ENCODE results near the gene PPT1.

The PPT1 gene

DNA sequence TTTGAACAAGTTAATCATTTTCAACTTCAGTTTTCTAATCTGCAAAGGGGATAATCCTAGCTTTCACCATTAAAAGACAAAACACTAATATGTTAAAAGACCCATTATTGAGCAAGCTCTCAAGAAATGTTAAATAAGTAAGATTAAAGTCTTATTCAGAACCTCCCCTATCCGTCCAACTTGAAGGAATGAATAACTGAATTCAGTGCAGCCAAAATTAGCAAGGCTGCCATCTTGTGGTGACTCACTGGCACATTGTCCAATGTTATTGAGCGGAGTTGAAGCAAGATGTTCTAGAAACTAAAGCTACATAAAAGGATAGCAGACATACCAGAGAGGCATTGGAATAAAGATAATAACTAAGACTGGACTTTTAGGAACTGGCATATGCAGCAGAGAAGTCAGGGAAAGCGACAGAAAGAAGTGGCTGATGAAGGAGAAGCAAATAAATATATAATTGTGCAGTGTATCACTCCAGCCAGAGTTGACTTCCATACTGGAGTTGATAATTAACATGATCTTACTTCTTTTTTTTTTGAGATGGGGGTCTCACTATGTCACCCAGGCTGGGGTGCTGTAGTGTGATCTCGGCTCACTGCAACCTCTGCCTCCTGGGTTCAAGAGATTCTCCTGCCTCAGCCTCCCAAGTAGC lies 64.7 kb downstream of the PPT1 start:
- Histone ChIP-seq H3K9me3 (no peaks in the 10 kb centered on the region), H3K27me3 (no peaks in the 10 kb centered on the region), H3K36me3 (no peaks in the 10 kb centered on the region), H3K4me1 (no peaks in the 10 kb centered on the region; the same call in 1 of the 2 replicates), H3K4me3 (ENCODE audit: low read depth, low read length) (no peak overlapping the region)
- TF ChIP-seq, protein P1, sequence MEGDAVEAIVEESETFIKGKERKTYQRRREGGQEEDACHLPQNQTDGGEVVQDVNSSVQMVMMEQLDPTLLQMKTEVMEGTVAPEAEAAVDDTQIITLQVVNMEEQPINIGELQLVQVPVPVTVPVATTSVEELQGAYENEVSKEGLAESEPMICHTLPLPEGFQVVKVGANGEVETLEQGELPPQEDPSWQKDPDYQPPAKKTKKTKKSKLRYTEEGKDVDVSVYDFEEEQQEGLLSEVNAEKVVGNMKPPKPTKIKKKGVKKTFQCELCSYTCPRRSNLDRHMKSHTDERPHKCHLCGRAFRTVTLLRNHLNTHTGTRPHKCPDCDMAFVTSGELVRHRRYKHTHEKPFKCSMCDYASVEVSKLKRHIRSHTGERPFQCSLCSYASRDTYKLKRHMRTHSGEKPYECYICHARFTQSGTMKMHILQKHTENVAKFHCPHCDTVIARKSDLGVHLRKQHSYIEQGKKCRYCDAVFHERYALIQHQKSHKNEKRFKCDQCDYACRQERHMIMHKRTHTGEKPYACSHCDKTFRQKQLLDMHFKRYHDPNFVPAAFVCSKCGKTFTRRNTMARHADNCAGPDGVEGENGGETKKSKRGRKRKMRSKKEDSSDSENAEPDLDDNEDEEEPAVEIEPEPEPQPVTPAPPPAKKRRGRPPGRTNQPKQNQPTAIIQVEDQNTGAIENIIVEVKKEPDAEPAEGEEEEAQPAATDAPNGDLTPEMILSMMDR (IDR thresholded peaks at IDR 0.05; ENCODE audit: low read depth, low read length) = peak; percentile 69
- peak; percentile 41 for DNase-seq

DNA sequence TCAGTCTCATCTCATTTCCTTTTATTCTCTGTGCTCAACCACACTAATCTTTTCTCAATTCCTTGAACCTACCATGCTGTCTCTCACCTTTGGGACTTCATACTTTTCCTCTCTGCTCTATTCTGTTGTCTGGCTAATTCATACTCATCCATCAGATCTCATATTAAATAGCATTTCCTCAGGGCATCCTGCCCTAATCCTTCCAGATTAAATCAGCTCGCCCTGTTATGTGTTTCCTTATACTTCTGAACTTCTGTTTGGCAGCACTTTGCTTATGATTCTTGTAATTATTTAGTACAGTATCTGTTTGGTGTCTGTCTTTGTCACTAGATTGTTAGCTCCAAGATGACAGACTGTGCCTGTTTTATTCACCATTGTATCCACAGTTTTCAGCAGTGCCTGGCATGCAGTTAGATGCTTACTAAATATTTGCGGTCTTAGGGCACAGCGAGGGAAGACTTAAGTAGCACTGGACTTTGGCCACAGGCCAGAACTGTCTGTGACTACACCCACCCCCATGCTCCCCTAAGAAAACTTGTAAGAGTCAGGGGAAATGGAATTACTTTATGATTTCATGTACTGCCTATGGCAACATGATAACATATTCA lies 66.4 kb downstream of the PPT1 start:
- TF ChIP-seq, protein P1 (IDR thresholded peaks at IDR 0.05; ENCODE audit: low read depth, low read length) = no peak
- H3K27me3 ChIP-seq = no peaks in the 10 kb centered on the region
- H3K4me1 ChIP-seq = no peaks in the 10 kb centered on the region
- H3K9me3 ChIP-seq = no peaks in the 10 kb centered on the region
- DNase-seq = no peak
- H3K4me3 ChIP-seq (ENCODE audit: low read depth, low read length) = no peak overlapping the region
- H3K36me3 ChIP-seq = no peaks in the 10 kb centered on the region

DNA sequence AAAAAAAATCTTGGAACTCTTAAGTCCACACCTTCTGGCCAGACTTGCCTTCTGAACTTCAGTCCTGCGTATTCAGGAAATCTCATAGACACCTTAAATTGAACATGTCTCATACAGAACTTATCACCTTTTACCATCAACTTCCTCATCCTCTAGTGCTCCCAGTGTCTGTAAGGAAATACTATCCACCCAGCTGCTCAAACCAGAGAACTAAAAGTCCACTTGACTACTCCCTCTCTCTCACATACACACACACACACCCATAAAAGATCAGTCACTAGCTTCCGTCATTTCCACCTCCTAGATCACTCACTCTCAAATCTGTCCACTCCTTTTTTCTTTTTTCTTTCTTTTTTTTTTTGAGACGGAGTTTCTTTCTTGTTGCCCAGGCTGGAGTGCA lies 67.4 kb downstream of the PPT1 start:
- no peak for DNase-seq
- H3K4me1 ChIP-seq = no peaks in the 10 kb centered on the region
- H3K4me3 ChIP-seq (ENCODE audit: low read depth, low read length) = no peak overlapping the region
- H3K9me3 ChIP-seq = no peaks in the 10 kb centered on the region
- H3K27me3 ChIP-seq = no peaks in the 10 kb centered on the region
- TF ChIP-seq, protein P1 (IDR thresholded peaks at IDR 0.05; ENCODE audit: low read depth, low read length) = no peak
- no peaks in the 10 kb centered on the region for H3K36me3 ChIP-seq

DNA sequence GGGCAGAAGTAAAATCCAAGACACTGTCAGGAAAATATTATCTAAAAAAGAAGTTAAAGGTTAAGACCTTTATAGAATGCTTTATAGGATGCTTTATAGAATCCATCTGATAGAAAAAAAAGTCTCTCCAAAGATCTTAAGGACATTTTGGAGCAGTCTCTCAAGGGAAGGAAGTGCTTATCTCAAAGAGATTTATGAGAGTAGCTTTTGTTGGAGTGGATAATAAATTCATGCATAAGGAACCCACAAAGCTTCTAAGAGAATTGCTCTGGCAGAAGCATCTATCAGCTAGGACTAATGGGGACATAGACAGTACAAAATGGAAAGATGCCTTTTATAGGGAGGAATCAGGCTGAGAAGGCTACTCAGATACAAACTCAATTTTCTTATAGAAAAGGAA lies 69.4 kb downstream of the PPT1 start:
- no peak for DNase-seq
- H3K4me1 ChIP-seq = no peaks in the 10 kb centered on the region
- no peak overlapping the region for H3K4me3 ChIP-seq (ENCODE audit: low read depth, low read length)
- no peaks in the 10 kb centered on the region for H3K27me3 ChIP-seq
- H3K36me3 ChIP-seq = no peaks in the 10 kb centered on the region
- TF ChIP-seq, protein P1 (IDR thresholded peaks at IDR 0.05; ENCODE audit: low read depth, low read length) = no peak
- H3K9me3 ChIP-seq = no peaks in the 10 kb centered on the region

DNA sequence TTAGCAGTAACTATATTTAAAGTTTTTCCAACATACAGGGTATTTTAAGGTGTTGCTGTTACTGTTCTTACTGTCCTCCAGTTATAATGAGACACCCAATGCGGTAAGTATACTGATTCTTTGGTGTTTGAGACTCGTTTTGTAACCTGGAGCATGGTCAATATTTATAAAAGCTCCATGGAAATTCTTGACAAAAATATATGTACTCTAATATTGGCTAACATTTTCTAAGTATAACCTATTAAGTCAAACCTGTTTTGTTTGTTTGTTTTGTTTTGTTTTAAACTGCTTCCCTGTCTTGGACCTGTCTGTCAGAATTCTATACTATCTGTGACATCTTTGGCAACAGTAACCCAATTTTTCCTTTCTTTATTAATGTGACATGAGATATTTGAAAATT lies 72.4 kb downstream of the PPT1 start:
- H3K27me3 ChIP-seq = no peaks in the 10 kb centered on the region
- H3K36me3 ChIP-seq = no peaks in the 10 kb centered on the region
- no peak for DNase-seq
- H3K4me1 ChIP-seq = no peaks in the 10 kb centered on the region
- no peaks in the 10 kb centered on the region for H3K9me3 ChIP-seq
- TF ChIP-seq, protein P1 (IDR thresholded peaks at IDR 0.05; ENCODE audit: low read depth, low read length) = no peak
- H3K4me3 ChIP-seq (ENCODE audit: low read depth, low read length) = no peak overlapping the region

DNA sequence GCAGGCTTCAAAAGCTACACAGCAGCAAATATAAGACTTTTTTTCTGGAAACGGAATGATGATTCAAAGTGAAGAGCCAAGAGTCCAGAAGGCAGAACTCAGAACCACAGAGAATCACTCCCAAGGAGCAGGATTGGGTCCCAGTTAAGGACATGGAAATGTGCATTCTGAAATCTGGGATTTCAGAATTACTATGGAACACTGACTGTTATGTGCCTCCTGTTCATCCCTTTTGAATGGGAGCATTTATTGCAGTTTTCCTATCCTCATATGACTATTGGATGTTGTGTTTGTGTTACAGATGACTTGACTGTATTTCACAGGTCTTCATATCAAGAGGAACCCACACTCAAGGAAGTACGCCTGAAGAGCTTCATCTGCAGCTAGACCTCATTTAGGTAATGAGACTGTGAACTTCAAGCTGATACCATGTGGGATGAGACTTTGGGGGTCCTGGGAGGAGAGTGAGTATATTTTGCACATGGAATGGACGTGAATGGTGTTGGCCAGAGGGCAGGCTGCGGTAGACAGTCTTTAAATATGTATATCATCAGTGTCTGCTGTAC lies 73.6 kb downstream of the PPT1 start:
- H3K4me1 ChIP-seq = no peaks in the 10 kb centered on the region
- H3K9me3 ChIP-seq = no peaks in the 10 kb centered on the region

More for the DNA sequence above, 73.6 kb downstream of the PPT1 start:
- no peak for DNase-seq
- no peaks in the 10 kb centered on the region for H3K27me3 ChIP-seq
- TF ChIP-seq, protein P1 (IDR thresholded peaks at IDR 0.05; ENCODE audit: low read depth, low read length) = no peak
- no peak overlapping the region for H3K4me3 ChIP-seq (ENCODE audit: low read depth, low read length)
- no peaks in the 10 kb centered on the region for H3K36me3 ChIP-seq
